H7 (cell line): ENCODE results near the gene SLC45A2. TPM values are rescaled to one million over a fixed set of nuclear protein-coding genes. Genes with fewer than 3 reads are reported as not detected.
"Not testable (repeated sequence)": the region's sequence is repeated elsewhere in the genome, so short reads cannot be mapped to it uniquely, and the experiment has no call there.

Experiments used
- DNase-seq: peaks from one replicate; pipeline ENCODE4 v3.0.0; 2012
- H3K27me3 ChIP-seq: 2 replicates; pipeline ENCODE4 v1.6.0; 2011; ENCODE audit warnings: mild to moderate bottlenecking, low read length; ENCODE audit not compliant: control insufficient read depth, insufficient read depth
- H3K36me3 ChIP-seq: replicated peaks from 2 replicates; pipeline ENCODE4 v1.5.1; 2011; ENCODE audit warnings: low read length; ENCODE audit not compliant: control insufficient read depth, insufficient read depth
- H3K4me3 ChIP-seq: 2 replicates; pipeline ENCODE4 v1.5.1; 2011; ENCODE audit warnings: low read depth, mild to moderate bottlenecking, control low read depth, low read length, moderate library complexity; ENCODE audit not compliant: insufficient read depth
- total RNA-seq: library from RNA; depleted of rRNA; stranded (reverse); fragments of >200 nt; shearing (Covaris generic); gene quantifications from 2 replicates; pipeline ENCODE4 v1.2.3, GENCODE V29; 2014; rRNA removed

The SLC45A2 gene, protein sequence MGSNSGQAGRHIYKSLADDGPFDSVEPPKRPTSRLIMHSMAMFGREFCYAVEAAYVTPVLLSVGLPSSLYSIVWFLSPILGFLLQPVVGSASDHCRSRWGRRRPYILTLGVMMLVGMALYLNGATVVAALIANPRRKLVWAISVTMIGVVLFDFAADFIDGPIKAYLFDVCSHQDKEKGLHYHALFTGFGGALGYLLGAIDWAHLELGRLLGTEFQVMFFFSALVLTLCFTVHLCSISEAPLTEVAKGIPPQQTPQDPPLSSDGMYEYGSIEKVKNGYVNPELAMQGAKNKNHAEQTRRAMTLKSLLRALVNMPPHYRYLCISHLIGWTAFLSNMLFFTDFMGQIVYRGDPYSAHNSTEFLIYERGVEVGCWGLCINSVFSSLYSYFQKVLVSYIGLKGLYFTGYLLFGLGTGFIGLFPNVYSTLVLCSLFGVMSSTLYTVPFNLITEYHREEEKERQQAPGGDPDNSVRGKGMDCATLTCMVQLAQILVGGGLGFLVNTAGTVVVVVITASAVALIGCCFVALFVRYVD
- total RNA-seq, result 0.14 TPM in 1 of 2 replicates, not detected in the other

GRCh38 chr5:33984671-33985124, at the start of gene SLC45A2:
SLC45A2 (minus strand) TSS chr5:33984693; CDS start chr5:33984583, 110 bp downstream.
- DNase-seq, result peak; percentile 23
- Histone ChIP-seq H3K36me3 (peaks cover 5% of the 10 kb centered on the region), H3K27me3 (no peaks in the 10 kb centered on the region), H3K4me3 (no peak within 1 kb of the TSS)

DNA sequence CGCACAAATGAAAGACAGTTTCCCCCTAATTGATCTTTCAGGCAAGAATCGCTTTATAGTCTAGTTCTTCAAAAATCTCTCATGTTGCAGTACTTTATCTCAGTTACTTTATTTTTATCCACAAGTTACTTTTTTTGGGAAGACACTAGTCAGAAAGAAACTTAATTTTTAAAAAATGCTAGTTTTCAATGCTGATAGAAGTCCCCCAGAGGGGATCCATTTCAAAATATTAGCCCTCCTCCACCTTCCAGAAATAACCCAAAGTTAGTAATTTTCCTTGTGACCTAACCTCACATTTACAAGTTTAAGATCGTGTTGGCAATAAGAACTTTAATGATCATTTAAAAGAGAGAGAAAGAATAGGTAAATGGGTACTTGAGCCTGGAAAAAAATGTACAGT, 47.5 kb upstream of the SLC45A2 start:
- no peak overlapping the region for H3K4me3 ChIP-seq

DNA sequence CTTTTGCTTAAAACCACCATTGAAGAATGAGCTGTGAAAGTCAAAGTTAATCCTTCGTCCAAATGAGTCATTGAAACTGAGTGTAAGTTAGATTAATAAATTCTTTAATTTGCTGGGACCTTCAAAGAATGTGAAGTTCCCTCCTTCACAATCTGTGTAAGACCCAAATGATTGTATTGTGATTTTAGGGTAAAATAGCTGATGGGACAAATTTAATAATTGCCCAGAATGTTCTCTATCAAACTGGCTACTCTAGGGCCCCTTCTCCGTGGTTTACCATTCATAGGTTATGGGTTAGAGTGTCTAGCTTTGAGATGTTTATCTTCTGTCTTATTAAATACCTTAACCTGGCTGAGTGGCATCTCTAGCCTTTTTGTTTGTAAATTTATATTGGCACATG, 46.6 kb upstream of the SLC45A2 start:
- Histone ChIP-seq H3K27me3 (no peaks in the 10 kb centered on the region), H3K4me3 (no peak overlapping the region), H3K36me3 (peaks cover 2% of the 10 kb centered on the region)
- DNase-seq, result no peak

More for the DNA sequence above, 47.5 kb upstream of the SLC45A2 start:
- DNase-seq, result no peak
- H3K36me3 ChIP-seq, result peaks cover 2% of the 10 kb centered on the region
- H3K27me3 ChIP-seq, result no peaks in the 10 kb centered on the region

DNA sequence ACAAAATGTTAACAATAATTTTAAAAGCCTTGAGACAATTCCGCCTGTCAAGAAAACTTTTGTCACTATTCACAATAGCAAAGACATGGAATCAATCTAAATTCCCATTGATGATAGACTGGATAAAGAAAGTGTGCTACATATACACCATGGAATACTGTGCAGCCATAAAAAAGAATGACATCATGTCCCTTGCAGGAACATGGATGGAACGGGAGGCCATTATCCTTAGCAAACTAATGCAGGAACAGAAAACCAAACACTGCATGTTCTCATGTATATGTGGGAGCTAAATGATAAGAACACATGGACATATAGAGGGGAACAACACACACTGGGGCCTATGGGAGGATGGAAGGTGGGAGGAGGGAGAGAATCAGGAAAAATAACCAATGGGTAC, 46.1 kb upstream of the SLC45A2 start:
- H3K36me3 ChIP-seq, H3K27me3 ChIP-seq, H3K4me3 ChIP-seq, DNase-seq: not testable (repeated sequence)

GRCh38 chr5:34030048-34030447, 45.6 kb upstream of the SLC45A2 start:
- H3K36me3 ChIP-seq, result no peaks in the 10 kb centered on the region
- DNase-seq, result no peak

DNA sequence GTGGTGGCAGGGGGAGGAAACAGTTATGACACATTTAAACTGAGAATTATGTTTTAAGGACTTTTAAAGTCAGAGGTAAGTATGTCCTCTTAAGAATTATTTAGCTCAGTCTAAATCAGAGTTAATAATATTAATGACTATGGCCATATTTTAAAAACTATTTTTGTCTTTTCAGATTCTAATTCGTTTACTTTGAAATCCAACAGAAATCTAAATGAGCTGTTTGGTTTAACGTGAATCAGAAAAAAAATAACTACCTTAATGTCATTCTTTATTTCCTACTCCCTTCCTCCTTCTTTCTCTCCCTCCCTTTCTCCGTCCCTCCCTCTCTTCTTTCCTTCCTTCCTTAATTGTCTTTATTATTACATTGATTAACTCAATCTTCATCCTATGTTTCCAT, 43.9 kb upstream of the SLC45A2 start:
- Histone ChIP-seq H3K4me3 (no peak overlapping the region), H3K27me3 (no peaks in the 10 kb centered on the region), H3K36me3 (no peaks in the 10 kb centered on the region)
- DNase-seq, result no peak

More at GRCh38 chr5:34030048-34030447, 45.6 kb upstream of the SLC45A2 start:
- no peak overlapping the region for H3K4me3 ChIP-seq
- no peaks in the 10 kb centered on the region for H3K27me3 ChIP-seq

DNA sequence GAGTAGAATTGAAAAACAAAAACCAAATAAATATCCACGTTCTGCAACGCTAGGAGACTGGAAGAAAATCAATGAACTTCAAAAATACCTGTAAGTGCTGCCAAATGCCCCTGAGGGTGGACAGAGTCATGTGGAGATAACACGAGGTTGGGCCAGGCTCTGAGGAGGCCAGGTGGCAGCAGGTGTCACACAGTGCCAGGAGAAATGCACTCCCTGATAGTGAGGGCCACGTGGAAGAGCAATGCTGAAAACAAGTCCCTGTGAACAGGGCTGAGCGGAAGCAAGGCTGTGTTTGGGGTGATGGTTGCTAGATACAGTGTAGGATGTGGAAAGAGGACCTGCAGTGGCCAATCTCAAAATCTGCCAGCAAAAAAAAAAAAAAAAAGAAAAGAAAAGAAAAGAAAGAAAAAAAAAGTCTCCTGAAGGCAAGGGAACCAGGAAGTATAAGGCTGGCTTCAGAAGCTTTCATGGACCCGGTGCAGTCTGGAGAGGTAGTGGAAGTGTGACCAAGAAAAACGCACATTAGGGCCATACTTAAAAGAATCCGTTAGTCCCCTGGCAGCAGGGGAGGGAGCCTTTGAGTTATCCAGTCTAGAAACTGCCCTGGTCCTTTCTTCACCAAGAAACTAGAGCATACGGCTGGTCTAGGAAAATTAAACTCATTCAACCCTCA, 41.7 kb upstream of the SLC45A2 start:
- DNase-seq, result no peak

GRCh38 chr5:34022121-34022705, 37.7 kb upstream of the SLC45A2 start:
- Histone ChIP-seq H3K4me3 (no peak overlapping the region), H3K27me3 (no peaks in the 10 kb centered on the region), H3K36me3 (no peaks in the 10 kb centered on the region)
- no peak for DNase-seq

More for the DNA sequence above, 41.7 kb upstream of the SLC45A2 start:
- Histone ChIP-seq H3K27me3 (no peaks in the 10 kb centered on the region), H3K36me3 (no peaks in the 10 kb centered on the region), H3K4me3 (no peak overlapping the region)

- DNase-seq, result no peak
- H3K4me3 ChIP-seq, result no peak overlapping the region
These were observed 36.8 kb upstream of the SLC45A2 start for GRCh38 chr5:34021334-34021733.

DNA sequence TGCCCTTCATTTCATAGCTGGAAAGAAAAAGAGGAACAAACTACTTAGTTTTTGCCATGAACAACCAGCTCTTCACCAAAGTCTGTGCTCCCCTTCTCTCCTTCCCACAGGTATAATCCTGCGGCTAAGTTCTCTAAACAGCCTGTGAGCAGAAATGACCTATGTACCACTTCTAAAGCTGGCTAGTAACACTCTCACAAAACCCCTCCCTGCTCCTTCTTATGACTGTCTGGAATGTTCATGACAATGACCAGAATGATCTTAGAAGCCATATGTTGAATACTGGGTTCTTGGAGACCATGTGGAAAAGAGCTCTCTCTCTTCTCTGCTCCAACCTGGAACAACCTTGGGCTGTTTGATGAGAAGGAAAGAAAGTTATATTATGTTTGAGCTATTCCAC, 36.2 kb upstream of the SLC45A2 start:
- H3K27me3 ChIP-seq, result no peaks in the 10 kb centered on the region
- H3K36me3 ChIP-seq, result no peaks in the 10 kb centered on the region
- DNase-seq, result no peak
- H3K4me3 ChIP-seq, result no peak overlapping the region

More at GRCh38 chr5:34021334-34021733, 36.8 kb upstream of the SLC45A2 start:
- Histone ChIP-seq H3K36me3 (no peaks in the 10 kb centered on the region), H3K27me3 (no peaks in the 10 kb centered on the region)

DNA sequence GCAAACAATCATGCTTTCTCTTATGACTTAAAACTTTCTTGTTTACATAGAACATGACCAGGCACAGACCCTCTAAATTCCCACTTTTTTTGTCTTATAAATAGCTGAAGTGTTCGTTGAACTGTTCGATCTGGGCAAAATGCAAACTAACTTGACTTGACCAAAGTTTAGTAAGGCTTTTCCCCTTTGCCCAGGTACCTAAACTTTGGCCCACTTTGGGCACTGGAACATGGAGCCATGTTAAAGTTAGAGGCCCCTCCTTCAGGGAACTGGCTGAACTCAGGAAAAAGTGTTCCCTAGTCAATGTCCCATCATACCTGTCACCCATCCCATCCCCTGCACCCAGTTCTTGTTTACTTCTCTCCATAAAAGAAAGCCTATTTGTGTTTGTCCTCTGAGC, 32.8 kb upstream of the SLC45A2 start:
- DNase-seq, result no peak
- Histone ChIP-seq H3K27me3 (no peaks in the 10 kb centered on the region), H3K4me3 (no peak overlapping the region), H3K36me3 (no peaks in the 10 kb centered on the region)

GRCh38 chr5:34016750-34017149, 32.3 kb upstream of the SLC45A2 start:
- no peaks in the 10 kb centered on the region for H3K27me3 ChIP-seq
- no peak overlapping the region for H3K4me3 ChIP-seq
- no peaks in the 10 kb centered on the region for H3K36me3 ChIP-seq
- DNase-seq, result no peak

DNA sequence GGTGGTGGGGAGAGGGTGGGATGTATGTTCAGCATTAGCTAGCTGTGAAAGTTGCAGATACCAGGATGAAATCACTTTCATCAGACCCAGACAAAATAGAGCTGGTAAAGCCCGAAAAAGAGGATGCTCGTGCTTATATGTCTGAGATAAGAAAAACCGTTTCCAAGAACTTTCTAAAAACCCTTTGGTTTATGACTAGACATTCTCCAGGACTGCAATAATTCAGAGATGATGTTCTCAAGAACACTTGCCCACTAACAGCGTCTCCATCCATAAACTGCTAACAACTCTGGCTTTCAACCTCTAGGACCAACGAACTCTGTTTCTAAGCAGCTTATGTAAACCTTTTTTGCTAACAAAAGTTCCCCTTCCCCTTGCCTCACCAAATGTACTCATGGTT, 31.7 kb upstream of the SLC45A2 start:
- Histone ChIP-seq H3K36me3 (no peaks in the 10 kb centered on the region), H3K27me3 (no peaks in the 10 kb centered on the region), H3K4me3 (no peak overlapping the region)
- no peak for DNase-seq

GRCh38 chr5:34015120-34015822, 30.8 kb upstream of the SLC45A2 start:
- Histone ChIP-seq H3K27me3 (no peaks in the 10 kb centered on the region), H3K4me3 (no peak overlapping the region), H3K36me3 (no peaks in the 10 kb centered on the region)
- no peak for DNase-seq
